ACC112 (cell line): Measurements from ENCODE around the gene GATAD2A.
A peak's percentile ranks its signal among the peaks of the same experiment; 100 is the strongest.

Experiments
- H2AFZ ChIP-seq: fragments of 200-600 bp; sonication (generic); one replicate; pipeline ENCODE4 v1.6.0; 2017; ENCODE audit warnings: antibody characterized with exemption, low read length; ENCODE audit not compliant: unreplicated experiment
- H3K27ac ChIP-seq: fragments of 200-600 bp; sonication (generic); 2 replicates; pipeline ENCODE4 v1.5.1; 2014; ENCODE audit warnings: low read depth, mild to moderate bottlenecking, antibody characterized with exemption, low read length, moderate library complexity
- H3K27me3 ChIP-seq: fragments of 200-600 bp; sonication (generic); 2 replicates; pipeline ENCODE4 v1.6.1; 2014; ENCODE audit warnings: mild to moderate bottlenecking, antibody characterized with exemption, low read length, moderate library complexity, mixed read lengths; ENCODE audit not compliant: insufficient read depth
- H3K36me3 ChIP-seq: fragments of 200-600 bp; sonication (generic); 2 replicates; pipeline ENCODE4 v1.6.1; 2016; ENCODE audit warnings: mild to moderate bottlenecking, antibody characterized with exemption, low read length, moderate library complexity, mixed read lengths; ENCODE audit not compliant: insufficient read depth
- H3K4me1 ChIP-seq: fragments of 200-600 bp; sonication (generic); one replicate; pipeline ENCODE4 v1.6.1; 2016; ENCODE audit warnings: low read length, mixed read lengths; ENCODE audit not compliant: insufficient read depth, unreplicated experiment, control insufficient read depth
- H3K4me3 ChIP-seq: fragments of 200-600 bp; sonication (generic); 2 replicates; pipeline ENCODE4 v1.5.1; 2014; ENCODE audit warnings: mild to moderate bottlenecking, low read depth, low read length
- H3K79me2 ChIP-seq: fragments of 200-600 bp; sonication (generic); one replicate; pipeline ENCODE4 v1.6.0; 2016; ENCODE audit warnings: low read length; ENCODE audit not compliant: control insufficient read depth, unreplicated experiment, insufficient read depth

GATAD2A gene

DNA sequence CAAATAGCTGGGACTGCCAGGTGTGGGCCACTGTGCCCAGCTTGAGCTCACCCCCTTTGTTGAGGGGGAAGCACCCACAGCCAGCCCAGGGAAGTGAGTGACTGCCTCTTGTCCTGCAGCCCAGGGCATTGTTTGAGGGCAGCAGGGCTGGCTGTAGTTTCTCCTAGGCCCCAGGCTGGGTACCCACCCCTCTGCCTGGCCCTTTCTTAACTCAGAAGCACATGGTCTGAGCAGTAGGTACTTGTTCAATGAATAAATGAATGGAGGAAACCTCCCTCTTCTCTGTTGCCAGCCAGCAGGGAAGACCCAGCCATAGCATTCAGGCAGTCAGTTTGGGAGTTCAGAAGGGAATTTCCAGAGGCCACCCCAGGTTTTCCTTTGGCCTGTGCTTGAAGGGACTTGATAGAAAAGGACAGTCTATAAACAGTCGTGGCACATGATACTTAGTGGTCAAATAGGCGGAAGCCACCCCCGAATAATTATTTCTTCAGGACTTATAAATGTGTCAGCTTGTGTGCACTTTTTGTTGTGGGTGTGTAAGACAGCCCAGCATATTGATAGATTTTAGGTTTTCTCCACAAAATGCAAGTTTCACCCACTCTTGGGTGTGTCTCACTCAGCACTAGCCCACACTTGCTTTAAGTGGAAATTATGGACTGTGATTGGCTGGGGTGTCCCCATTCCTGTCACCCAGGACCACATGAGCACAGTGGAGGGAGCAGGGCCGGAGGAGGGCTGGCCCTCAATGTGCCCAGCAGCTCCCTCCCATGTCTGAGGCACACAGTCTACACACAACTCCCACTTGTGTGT lies 33.1 kb downstream of the GATAD2A start:
- peaks cover 8% of the 10 kb centered on the region for H3K4me1 ChIP-seq
- H3K27ac ChIP-seq = no peak overlapping the region
- no peak overlapping the region for H3K4me3 ChIP-seq
- H2AFZ ChIP-seq = no peak overlapping the region
- no peaks in the 10 kb centered on the region for H3K27me3 ChIP-seq
- H3K79me2 ChIP-seq = peaks cover 69% of the 10 kb centered on the region
- no peaks in the 10 kb centered on the region for H3K36me3 ChIP-seq

- H3K27me3 ChIP-seq = no peaks in the 10 kb centered on the region
- no peak overlapping the region for H2AFZ ChIP-seq
- no peaks in the 10 kb centered on the region for H3K36me3 ChIP-seq
- H3K4me1 ChIP-seq = peaks cover 8% of the 10 kb centered on the region
- no peak overlapping the region for H3K27ac ChIP-seq
- H3K4me3 ChIP-seq = no peak overlapping the region
- peaks cover 69% of the 10 kb centered on the region for H3K79me2 ChIP-seq
Measured at GRCh38 chr19:19439176-19439482, 33.7 kb downstream of the GATAD2A start.

DNA sequence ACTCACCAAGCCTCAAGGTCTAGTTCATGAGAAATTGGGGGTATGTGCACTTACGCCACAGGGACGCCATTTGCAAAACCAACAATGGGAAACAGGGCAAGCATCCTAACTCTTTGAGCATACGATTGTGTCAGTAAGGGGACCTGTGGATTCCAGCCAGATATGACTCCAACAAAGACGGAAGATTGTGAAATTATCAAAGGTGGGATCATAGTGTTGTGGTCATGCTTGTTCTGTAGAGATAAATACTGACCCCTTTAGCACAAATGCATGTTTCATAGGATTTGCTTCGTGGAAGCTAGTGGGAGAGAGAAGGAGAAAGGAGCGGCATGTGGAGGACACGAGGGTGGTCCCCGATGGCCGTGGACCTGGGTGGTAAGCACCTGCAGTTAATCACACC lies 37.8 kb downstream of the GATAD2A start:
- Histone ChIP-seq H3K4me1 (peaks cover 25% of the 10 kb centered on the region), H3K4me3 (no peak overlapping the region), H2AFZ (no peak overlapping the region), H3K79me2 (peaks cover 73% of the 10 kb centered on the region), H3K36me3 (no peaks in the 10 kb centered on the region), H3K27me3 (no peaks in the 10 kb centered on the region), H3K27ac (no peak overlapping the region)

DNA sequence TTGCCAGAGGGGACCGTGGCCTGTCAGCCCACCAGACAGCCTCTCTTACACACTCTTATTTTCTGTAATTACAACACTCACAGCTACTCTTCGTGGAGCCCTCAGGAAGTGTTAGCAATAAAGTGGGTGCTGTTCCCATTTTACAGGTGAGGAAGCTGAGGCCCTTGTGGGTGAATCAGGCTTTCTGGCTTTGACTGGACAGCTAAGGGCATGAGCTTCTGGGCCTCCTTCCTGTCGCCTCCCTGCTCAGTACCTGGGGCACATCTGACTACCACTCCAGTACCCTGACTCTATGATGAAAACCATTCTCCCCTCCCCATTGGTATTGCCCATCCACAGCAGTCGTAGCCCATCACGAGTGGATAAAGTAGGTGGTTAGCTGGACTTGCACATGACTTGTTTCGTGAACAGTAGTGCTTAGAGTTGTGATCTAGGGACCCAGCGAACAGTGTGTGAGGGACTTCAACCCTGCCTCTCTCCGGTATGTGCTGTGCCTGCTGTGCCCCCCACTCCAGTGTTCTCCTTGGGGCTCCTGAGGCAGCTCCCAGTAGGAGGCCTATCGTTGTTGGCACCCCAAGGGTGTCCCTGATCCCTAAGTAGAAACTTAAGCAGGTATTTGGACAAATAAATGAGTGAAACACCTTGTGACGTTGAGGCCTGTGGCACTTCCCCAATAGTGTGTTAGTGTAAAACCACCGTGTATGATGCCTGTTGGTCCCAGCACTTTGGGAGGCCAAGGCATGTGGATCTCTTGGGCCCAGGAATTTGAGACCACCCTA lies 38.6 kb downstream of the GATAD2A start:
- H3K4me3 ChIP-seq = no peak overlapping the region
- H3K79me2 ChIP-seq = peaks cover 73% of the 10 kb centered on the region
- no peaks in the 10 kb centered on the region for H3K27me3 ChIP-seq
- H2AFZ ChIP-seq = no peak overlapping the region
- peaks cover 25% of the 10 kb centered on the region for H3K4me1 ChIP-seq
- peak overlapping the region; percentile 22; the same call in 1 of the 2 replicates for H3K27ac ChIP-seq
- no peaks in the 10 kb centered on the region for H3K36me3 ChIP-seq

- peak overlapping the region; percentile 57 for H3K27ac ChIP-seq
- H3K36me3 ChIP-seq = no peaks in the 10 kb centered on the region
- no peaks in the 10 kb centered on the region for H3K27me3 ChIP-seq
- no peak overlapping the region for H2AFZ ChIP-seq
- H3K4me1 ChIP-seq = peaks cover 25% of the 10 kb centered on the region
- H3K4me3 ChIP-seq = no peak overlapping the region
- H3K79me2 ChIP-seq = peaks cover 74% of the 10 kb centered on the region
Measured at GRCh38 chr19:19444681-19445155, 39.2 kb downstream of the GATAD2A start.

DNA sequence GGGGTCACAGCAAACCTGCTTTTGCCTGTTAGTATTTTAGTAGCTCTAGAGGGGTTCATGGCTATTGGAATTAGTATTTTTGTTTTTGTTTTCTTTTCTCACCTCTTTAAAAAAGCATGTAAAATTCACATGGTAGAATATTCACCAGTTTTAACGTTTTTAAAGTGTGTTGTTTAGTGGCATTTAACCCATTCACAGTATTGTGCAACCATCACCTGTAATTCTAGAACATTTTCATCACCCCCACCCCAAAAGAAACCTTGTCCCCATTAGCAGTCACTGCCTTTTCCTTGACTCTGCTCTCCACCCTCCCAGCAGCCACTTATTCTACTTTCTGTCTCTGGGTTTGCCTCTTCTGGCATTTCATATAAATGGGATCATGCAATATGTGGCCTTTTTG lies 39.8 kb downstream of the GATAD2A start:
- H3K79me2 ChIP-seq = peaks cover 76% of the 10 kb centered on the region
- no peaks in the 10 kb centered on the region for H3K36me3 ChIP-seq
- H3K27ac ChIP-seq = peak overlapping the region; percentile 57
- peaks cover 25% of the 10 kb centered on the region for H3K4me1 ChIP-seq
- H3K27me3 ChIP-seq = no peaks in the 10 kb centered on the region
- H3K4me3 ChIP-seq = no peak overlapping the region
- no peak overlapping the region for H2AFZ ChIP-seq

DNA sequence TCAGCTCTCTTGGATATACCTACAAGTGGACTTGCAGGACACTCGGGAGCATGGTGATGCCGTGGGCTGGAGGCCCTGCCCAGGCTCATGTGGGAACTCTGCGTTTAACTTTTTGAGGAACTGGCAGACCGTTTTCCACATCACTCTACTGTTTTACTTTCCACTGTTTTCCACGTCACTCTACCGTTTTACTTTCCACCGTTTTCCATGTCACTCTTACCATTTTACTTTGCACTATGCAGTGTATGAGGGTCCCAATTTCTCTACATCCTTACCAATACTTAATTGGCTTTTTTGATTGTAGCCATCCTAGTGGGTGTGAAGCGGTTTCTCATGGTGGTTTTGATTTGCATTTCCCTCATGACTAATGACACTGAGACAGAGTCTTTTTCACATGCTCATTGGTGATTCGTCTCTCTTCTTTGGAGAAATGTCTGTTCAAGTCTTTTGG lies 40.5 kb downstream of the GATAD2A start:
- Histone ChIP-seq H3K79me2 (peaks cover 79% of the 10 kb centered on the region), H3K27ac (no peak overlapping the region), H2AFZ (no peak overlapping the region), H3K4me1 (peaks cover 25% of the 10 kb centered on the region), H3K27me3 (no peaks in the 10 kb centered on the region), H3K36me3 (no peaks in the 10 kb centered on the region), H3K4me3 (no peak overlapping the region)

GRCh38 chr19:19446655-19447437 lies 41.4 kb downstream of the GATAD2A start:
- Histone ChIP-seq H3K36me3 (no peaks in the 10 kb centered on the region), H3K27me3 (no peaks in the 10 kb centered on the region), H3K4me3 (no peak overlapping the region), H3K27ac (no peak overlapping the region), H2AFZ (no peak overlapping the region), H3K4me1 (peaks cover 25% of the 10 kb centered on the region), H3K79me2 (peaks cover 88% of the 10 kb centered on the region)

GRCh38 chr19:19447536-19448237 lies 42.2 kb downstream of the GATAD2A start:
- H3K36me3 ChIP-seq = no peaks in the 10 kb centered on the region
- H3K79me2 ChIP-seq = peaks cover 93% of the 10 kb centered on the region
- H3K4me3 ChIP-seq = no peak overlapping the region

DNA sequence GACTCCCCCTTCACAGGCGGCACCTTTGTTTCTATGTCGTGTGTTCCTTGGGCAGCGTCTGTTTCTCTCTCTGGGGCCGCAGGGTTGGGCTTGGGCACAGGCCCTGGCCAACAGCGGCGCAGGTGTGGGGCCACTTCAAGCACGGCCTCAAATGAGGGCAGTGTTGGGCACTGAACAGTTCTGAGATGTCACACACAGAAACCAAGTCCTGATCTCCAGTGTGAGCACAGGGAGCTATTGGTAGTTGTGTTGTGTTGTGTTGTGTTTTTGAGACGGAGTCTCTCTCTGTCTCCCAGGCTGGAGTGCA lies 42.7 kb downstream of the GATAD2A start:
- no peak overlapping the region for H3K27ac ChIP-seq

More at GRCh38 chr19:19447536-19448237, 42.2 kb downstream of the GATAD2A start:
- peaks cover 25% of the 10 kb centered on the region for H3K4me1 ChIP-seq
- H2AFZ ChIP-seq = no peak overlapping the region
- H3K27ac ChIP-seq = no peak overlapping the region
- no peaks in the 10 kb centered on the region for H3K27me3 ChIP-seq

More for the DNA sequence above, 42.7 kb downstream of the GATAD2A start:
- H3K79me2 ChIP-seq = peaks cover 93% of the 10 kb centered on the region
- no peak overlapping the region for H3K4me3 ChIP-seq
- H2AFZ ChIP-seq = no peak overlapping the region
- H3K36me3 ChIP-seq = no peaks in the 10 kb centered on the region
- H3K4me1 ChIP-seq = peaks cover 25% of the 10 kb centered on the region
- no peaks in the 10 kb centered on the region for H3K27me3 ChIP-seq
